ENCODE measurements around the gene SPON2. TPM values are rescaled to one million over a fixed set of nuclear protein-coding genes. Genes with fewer than 3 reads are reported as not detected.

Gene SPON2
- total RNA-seq, 1 experiment from 2014 or later = 1.8 TPM

DNA sequence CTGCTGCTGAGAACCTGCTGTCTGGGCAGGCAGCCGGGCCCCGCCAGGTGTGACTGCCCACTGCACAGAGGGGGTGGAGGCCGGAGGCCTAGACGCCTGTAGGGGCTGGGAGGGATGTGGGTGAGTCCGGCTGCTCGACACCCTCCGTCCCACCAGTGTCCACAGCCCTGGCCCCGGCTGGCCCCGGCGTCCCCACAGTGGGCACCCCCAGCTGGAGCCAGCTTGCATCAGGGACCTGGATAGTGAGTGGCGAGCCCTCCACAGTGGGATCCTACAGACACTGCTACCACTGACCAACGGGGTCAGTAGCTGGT is 34.7 kb upstream of the SPON2 start:
- in situ Hi-C loops (cut with HindIII; ENCODE audit: low pct_unique_long_range_greater_than_20kb, low sequenced_read_pairs) (no loop called here), intact Hi-C loops (cut with micrococcal nuclease; ENCODE audit: unreplicated experiment) (no loop called here)
- no peak for DNase-seq (ENCODE audit: low read depth, low spot score)
- H3K4me1 ChIP-seq (ENCODE audit: control insufficient read depth, insufficient read depth, low read length) = peaks cover 27% of the 10 kb centered on the region
- H3K27me3 ChIP-seq (ENCODE audit: control insufficient read depth, insufficient read depth, low read length) = no peaks in the 10 kb centered on the region
- H3K36me3 ChIP-seq (ENCODE audit: control insufficient read depth, insufficient read depth, low read length) = no peaks in the 10 kb centered on the region
- no peak for ATAC-seq
- no TSS peak for BruUV-seq (replicated peaks)
- TF ChIP-seq SIN3A (IDR thresholded peaks at IDR 0.05; ENCODE audit: borderline replicate concordance, insufficient read depth, low read depth, low read length) (no peak), POLR2AphosphoS5 (IDR thresholded peaks at IDR 0.05; ENCODE audit: low read depth, low read length) (no peak), TCF7L2 (IDR thresholded peaks at IDR 0.05; ENCODE audit: low read depth, low read length) (no peak)
- TF ChIP-seq, protein P1, sequence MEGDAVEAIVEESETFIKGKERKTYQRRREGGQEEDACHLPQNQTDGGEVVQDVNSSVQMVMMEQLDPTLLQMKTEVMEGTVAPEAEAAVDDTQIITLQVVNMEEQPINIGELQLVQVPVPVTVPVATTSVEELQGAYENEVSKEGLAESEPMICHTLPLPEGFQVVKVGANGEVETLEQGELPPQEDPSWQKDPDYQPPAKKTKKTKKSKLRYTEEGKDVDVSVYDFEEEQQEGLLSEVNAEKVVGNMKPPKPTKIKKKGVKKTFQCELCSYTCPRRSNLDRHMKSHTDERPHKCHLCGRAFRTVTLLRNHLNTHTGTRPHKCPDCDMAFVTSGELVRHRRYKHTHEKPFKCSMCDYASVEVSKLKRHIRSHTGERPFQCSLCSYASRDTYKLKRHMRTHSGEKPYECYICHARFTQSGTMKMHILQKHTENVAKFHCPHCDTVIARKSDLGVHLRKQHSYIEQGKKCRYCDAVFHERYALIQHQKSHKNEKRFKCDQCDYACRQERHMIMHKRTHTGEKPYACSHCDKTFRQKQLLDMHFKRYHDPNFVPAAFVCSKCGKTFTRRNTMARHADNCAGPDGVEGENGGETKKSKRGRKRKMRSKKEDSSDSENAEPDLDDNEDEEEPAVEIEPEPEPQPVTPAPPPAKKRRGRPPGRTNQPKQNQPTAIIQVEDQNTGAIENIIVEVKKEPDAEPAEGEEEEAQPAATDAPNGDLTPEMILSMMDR (IDR thresholded peaks at IDR 0.05) = no peak
- TF ChIP-seq, protein P2, sequence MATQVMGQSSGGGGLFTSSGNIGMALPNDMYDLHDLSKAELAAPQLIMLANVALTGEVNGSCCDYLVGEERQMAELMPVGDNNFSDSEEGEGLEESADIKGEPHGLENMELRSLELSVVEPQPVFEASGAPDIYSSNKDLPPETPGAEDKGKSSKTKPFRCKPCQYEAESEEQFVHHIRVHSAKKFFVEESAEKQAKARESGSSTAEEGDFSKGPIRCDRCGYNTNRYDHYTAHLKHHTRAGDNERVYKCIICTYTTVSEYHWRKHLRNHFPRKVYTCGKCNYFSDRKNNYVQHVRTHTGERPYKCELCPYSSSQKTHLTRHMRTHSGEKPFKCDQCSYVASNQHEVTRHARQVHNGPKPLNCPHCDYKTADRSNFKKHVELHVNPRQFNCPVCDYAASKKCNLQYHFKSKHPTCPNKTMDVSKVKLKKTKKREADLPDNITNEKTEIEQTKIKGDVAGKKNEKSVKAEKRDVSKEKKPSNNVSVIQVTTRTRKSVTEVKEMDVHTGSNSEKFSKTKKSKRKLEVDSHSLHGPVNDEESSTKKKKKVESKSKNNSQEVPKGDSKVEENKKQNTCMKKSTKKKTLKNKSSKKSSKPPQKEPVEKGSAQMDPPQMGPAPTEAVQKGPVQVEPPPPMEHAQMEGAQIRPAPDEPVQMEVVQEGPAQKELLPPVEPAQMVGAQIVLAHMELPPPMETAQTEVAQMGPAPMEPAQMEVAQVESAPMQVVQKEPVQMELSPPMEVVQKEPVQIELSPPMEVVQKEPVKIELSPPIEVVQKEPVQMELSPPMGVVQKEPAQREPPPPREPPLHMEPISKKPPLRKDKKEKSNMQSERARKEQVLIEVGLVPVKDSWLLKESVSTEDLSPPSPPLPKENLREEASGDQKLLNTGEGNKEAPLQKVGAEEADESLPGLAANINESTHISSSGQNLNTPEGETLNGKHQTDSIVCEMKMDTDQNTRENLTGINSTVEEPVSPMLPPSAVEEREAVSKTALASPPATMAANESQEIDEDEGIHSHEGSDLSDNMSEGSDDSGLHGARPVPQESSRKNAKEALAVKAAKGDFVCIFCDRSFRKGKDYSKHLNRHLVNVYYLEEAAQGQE (IDR thresholded peaks at IDR 0.05; ENCODE audit: insufficient read depth in 1 of 2, low read depth in 2 of 2, low read length in 1 of 2) = no peak
- no peak overlapping the region for H3K27ac ChIP-seq (ENCODE audit: low read length)
- no peaks in the 10 kb centered on the region for H3K9me3 ChIP-seq (ENCODE audit: control insufficient read depth, insufficient read depth, low read depth, low read length)
- CTCF ChIA-PET = no interaction called here
- no peak overlapping the region for H3K4me3 ChIP-seq (ENCODE audit: low read depth in 2 of 2, low read length in 2 of 2)
- POLR2A ChIA-PET = no interaction called here

DNA sequence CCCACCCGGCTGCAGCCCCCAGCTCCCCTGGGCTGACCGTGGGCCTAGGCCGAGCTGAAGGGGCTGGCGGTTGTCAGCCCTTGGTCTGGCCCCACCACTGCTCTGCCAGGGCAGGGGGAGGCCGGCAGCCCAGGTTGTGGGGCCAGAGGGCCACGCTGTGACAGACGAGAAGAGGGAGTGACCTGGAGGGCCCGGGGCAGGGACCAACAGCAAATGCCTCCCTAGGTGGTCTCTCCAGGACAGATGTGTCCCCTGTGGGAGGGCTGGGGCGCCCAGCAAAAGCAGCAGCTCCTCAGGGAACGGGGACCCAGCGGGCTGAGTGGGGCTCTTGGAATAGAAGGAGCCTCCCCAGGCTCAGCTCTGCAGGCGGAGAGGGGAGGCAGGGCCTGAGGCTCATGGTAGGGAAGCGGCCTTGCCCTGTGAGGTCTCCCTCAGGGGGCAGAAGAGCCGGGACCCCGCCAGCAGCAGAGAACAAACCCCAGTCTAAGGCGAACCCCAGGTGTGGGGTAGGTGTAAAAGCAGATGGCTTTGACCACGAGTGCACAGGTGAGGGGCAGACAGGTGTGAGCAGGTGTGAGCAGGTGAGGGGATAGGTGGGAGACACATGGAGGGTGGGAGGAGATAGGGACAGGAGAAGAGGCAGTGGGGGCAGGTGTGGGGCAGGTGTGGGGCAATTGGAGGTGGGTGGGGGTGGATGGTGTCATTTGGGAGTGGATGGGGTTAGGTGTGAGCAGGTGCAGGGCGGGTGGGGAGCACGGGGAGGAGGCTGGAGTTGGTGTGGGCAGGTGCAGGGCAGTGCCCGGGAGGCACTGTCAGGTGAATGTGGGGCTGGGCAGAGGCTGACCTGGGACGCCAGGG is 34.1 kb upstream of the SPON2 start:
- Histone ChIP-seq H3K4me3 (ENCODE audit: low read depth in 2 of 2, low read length in 2 of 2) (no peak overlapping the region), H3K27ac (ENCODE audit: low read length) (no peak overlapping the region), H3K36me3 (ENCODE audit: control insufficient read depth, insufficient read depth, low read length) (no peaks in the 10 kb centered on the region), H3K9me3 (ENCODE audit: control insufficient read depth, insufficient read depth, low read depth, low read length) (no peaks in the 10 kb centered on the region), H3K27me3 (ENCODE audit: control insufficient read depth, insufficient read depth, low read length) (no peaks in the 10 kb centered on the region), H3K4me1 (ENCODE audit: control insufficient read depth, insufficient read depth, low read length) (peaks cover 27% of the 10 kb centered on the region)
- ATAC-seq (no peak), DNase-seq (ENCODE audit: low read depth, low spot score) (no peak)
- ChIA-PET POLR2A (no interaction called here), CTCF (no interaction called here)
- in situ Hi-C loops (cut with HindIII; ENCODE audit: low pct_unique_long_range_greater_than_20kb, low sequenced_read_pairs) (no loop called here), intact Hi-C loops (cut with micrococcal nuclease; ENCODE audit: unreplicated experiment) (no loop called here)
- TF ChIP-seq TCF7L2 (IDR thresholded peaks at IDR 0.05; ENCODE audit: low read depth, low read length) (no peak), SIN3A (IDR thresholded peaks at IDR 0.05; ENCODE audit: borderline replicate concordance, insufficient read depth, low read depth, low read length) (no peak), POLR2AphosphoS5 (IDR thresholded peaks at IDR 0.05; ENCODE audit: low read depth, low read length) (no peak)
- TF ChIP-seq, protein P1 (IDR thresholded peaks at IDR 0.05) = no peak
- TF ChIP-seq, protein P2 (IDR thresholded peaks at IDR 0.05; ENCODE audit: insufficient read depth in 1 of 2, low read depth in 2 of 2, low read length in 1 of 2) = no peak
- no TSS peak for BruUV-seq (replicated peaks)

All from Panc1 (cell line).